NCI-H510A treated with DMSO at 0.1 percent for 48 hours (cell line): ENCODE measurements around the gene NEDD9.

Source experiments
- DNase-seq: peaks from one replicate; lab custom pipeline; 2025; lab: John Stamatoyannopoulos, UW

NEDD9 gene

GRCh38 chr6:11233673-11234573 lies 1.5 kb upstream of the NEDD9 start:
- no peak for DNase-seq

GRCh38 chr6:11232770-11233626 lies 530 bp upstream of the NEDD9 start:
- no peak for DNase-seq

GRCh38 chr6:11231564-11232192 lies 790 bp downstream of the NEDD9 start:
- DNase-seq, result no peak

- DNase-seq, result no peak
These were observed 1.4 kb downstream of the NEDD9 start for GRCh38 chr6:11231108-11231463.

GRCh38 chr6:11230158-11231107 lies 2.0 kb downstream of the NEDD9 start:
- DNase-seq, result no peak

- DNase-seq, result no peak
These were observed 2.8 kb downstream of the NEDD9 start for GRCh38 chr6:11229655-11230046.

GRCh38 chr6:11228935-11229654 lies 3.4 kb downstream of the NEDD9 start:
- no peak for DNase-seq

GRCh38 chr6:11227698-11228097 lies 4.8 kb downstream of the NEDD9 start:
- DNase-seq, result no peak

- no peak for DNase-seq
These were observed 6.5 kb downstream of the NEDD9 start for GRCh38 chr6:11226005-11226404.

- no peak for DNase-seq
These were observed 7.5 kb downstream of the NEDD9 start for GRCh38 chr6:11224966-11225463.

GRCh38 chr6:11224252-11224965 lies 8.1 kb downstream of the NEDD9 start:
- no peak for DNase-seq

- DNase-seq, result no peak
These were observed 9.1 kb downstream of the NEDD9 start for GRCh38 chr6:11223286-11223864.

- no peak for DNase-seq
These were observed 9.8 kb downstream of the NEDD9 start for GRCh38 chr6:11222385-11223277.

- DNase-seq, result no peak
These were observed 10.7 kb downstream of the NEDD9 start for GRCh38 chr6:11221623-11222384.

GRCh38 chr6:11219400-11219834 lies 13.1 kb downstream of the NEDD9 start:
- no peak for DNase-seq

- DNase-seq, result no peak
These were observed 13.7 kb downstream of the NEDD9 start for GRCh38 chr6:11218538-11219399.

GRCh38 chr6:11218102-11218442 lies 14.4 kb downstream of the NEDD9 start:
- DNase-seq, result no peak
